ENCODE data around the gene CALR.
"Not testable (repeated sequence)": the region's sequence is repeated elsewhere in the genome, so short reads cannot be mapped to it uniquely, and the experiment has no call there.

CALR gene

DNA sequence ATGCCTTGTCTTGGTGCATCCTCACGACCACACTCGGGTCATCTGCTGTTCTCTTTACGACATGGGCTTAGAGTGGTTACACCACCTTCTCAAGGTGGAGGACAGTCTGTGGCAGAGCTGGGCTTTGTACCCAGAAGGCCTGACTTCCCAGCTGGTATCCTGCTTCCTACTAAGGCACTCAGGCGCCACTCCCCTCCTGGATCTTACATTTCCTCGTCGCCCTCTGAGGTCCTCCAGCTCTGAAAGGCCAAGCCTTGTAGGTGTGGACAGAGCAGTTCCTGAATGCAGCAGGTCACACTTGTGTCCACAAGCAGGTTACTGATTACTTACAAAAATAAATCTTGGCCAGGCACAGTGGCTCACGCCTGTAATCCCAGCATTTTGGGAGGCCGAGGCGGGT lies 31.2 kb upstream of the CALR start:
- no peak for DNase-seq (ENCODE audit: low read depth)
- H3K4me3 ChIP-seq (ENCODE audit: low read length) = no peak overlapping the region
- TF ChIP-seq, protein P1, sequence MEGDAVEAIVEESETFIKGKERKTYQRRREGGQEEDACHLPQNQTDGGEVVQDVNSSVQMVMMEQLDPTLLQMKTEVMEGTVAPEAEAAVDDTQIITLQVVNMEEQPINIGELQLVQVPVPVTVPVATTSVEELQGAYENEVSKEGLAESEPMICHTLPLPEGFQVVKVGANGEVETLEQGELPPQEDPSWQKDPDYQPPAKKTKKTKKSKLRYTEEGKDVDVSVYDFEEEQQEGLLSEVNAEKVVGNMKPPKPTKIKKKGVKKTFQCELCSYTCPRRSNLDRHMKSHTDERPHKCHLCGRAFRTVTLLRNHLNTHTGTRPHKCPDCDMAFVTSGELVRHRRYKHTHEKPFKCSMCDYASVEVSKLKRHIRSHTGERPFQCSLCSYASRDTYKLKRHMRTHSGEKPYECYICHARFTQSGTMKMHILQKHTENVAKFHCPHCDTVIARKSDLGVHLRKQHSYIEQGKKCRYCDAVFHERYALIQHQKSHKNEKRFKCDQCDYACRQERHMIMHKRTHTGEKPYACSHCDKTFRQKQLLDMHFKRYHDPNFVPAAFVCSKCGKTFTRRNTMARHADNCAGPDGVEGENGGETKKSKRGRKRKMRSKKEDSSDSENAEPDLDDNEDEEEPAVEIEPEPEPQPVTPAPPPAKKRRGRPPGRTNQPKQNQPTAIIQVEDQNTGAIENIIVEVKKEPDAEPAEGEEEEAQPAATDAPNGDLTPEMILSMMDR (conservative IDR thresholded peaks at IDR 0.05; ENCODE audit: low read length) = no peak

- TF ChIP-seq, protein P1 (conservative IDR thresholded peaks at IDR 0.05; ENCODE audit: low read length) = no peak
- no peak for DNase-seq (ENCODE audit: low read depth)
- no peak overlapping the region for H3K4me3 ChIP-seq (ENCODE audit: low read length)
These were observed 25.8 kb upstream of the CALR start for GRCh38 chr19:12912571-12912970.

- DNase-seq (ENCODE audit: low read depth) = peak; percentile 58
- no peak overlapping the region for H3K4me3 ChIP-seq (ENCODE audit: low read length)
These were observed 25.3 kb upstream of the CALR start for GRCh38 chr19:12913011-12913561.

DNA sequence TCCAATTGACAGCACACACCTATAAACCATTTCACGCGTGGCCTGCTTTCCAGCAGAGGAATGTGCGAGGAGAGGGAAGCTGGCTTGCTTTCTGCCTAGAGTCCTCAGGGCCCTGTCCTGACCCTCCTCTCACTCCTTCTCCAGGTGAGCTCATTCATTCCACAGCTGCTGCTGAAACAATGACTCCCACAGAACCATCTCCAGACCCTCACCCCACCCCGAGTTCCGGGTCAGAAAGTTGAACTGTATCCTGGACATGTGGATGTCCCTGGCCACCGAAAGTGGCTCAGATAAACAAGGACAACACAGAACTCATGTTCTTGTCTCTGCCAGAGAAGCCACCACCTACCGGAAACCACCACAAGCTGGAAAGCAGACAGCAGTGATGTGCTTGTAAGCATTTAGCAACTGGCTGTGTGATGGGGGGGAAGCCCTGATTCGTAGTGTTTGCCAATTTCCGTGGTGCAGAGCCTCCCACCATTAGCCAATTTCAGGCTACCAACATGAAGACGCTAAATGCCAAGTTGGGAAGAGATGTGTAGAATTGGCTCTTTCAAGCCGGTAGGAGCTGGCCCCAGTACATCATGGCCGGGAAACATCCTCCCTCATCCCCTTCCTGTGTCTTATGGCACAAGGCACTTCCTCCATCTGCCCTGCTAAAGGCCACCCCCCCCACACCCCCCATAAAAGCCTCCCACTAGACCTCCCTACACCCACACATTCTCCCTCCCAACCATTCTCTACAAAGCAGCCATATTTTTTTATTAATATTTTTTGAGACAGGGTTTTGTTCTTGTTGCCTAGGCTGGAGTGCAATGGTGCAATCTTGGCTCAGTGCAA lies 24.3 kb upstream of the CALR start:
- H3K4me3 ChIP-seq (ENCODE audit: low read length) = no peak overlapping the region
- TF ChIP-seq, protein P1 (conservative IDR thresholded peaks at IDR 0.05; ENCODE audit: low read length) = no peak

More at GRCh38 chr19:12913011-12913561, 25.3 kb upstream of the CALR start:
- TF ChIP-seq, protein P1 (conservative IDR thresholded peaks at IDR 0.05; ENCODE audit: low read length) = no peak

GRCh38 chr19:12915860-12916259 lies 22.5 kb upstream of the CALR start:
- not testable (repeated sequence) for H3K4me3 ChIP-seq (ENCODE audit: low read length); DNase-seq (ENCODE audit: low read depth)

More for the DNA sequence above, 24.3 kb upstream of the CALR start:
- peak; percentile 67 for DNase-seq (ENCODE audit: low read depth)

GRCh38 chr19:12918253-12918652 lies 20.2 kb upstream of the CALR start:
- TF ChIP-seq, protein P1 (conservative IDR thresholded peaks at IDR 0.05; ENCODE audit: low read length) = no peak
- no peak for DNase-seq (ENCODE audit: low read depth)
- no peak overlapping the region for H3K4me3 ChIP-seq (ENCODE audit: low read length)

GRCh38 chr19:12921047-12921446 lies 17.4 kb upstream of the CALR start:
- H3K4me3 ChIP-seq (ENCODE audit: low read length) = no peak overlapping the region
- TF ChIP-seq, protein P1 (conservative IDR thresholded peaks at IDR 0.05; ENCODE audit: low read length) = no peak
- no peak for DNase-seq (ENCODE audit: low read depth)

Measured in AG10803 (cell line).